Inflammatory macrophage (primary cell): ENCODE data around the gene LCP1.
"Not testable (repeated sequence)": the region's sequence is repeated elsewhere in the genome, so short reads cannot be mapped to it uniquely, and the experiment has no call there.

Experiments
- DNase-seq, 2 donors: peaks; one replicate each; pipeline ENCODE4 v3.0.0-alpha.2; 2020 to 2022
- total RNA-seq, 18 experiments: gene quantifications; one replicate each; lab custom pipeline; 2026; ENCODE audit warnings: mixed read lengths in 6 of 18, inconsistent platforms in 2 of 18; lab: John Stamatoyannopoulos, UW

LCP1 gene
- 3,113 to 6,060 (median 4,126) reads per million in 18 experiments for total RNA-seq

GRCh38 chr13:46181840-46182490 is at the start of gene LCP1:
LCP1 (minus strand) TSS chr13:46182177; CDS start chr13:46159662, 22,515 bp downstream.
- DNase-seq: peak; percentile 90 to 92

- DNase-seq: no peak
These were observed 47.3 kb upstream of the LCP1 start for GRCh38 chr13:46229251-46229650.

GRCh38 chr13:46220234-46220633 is 38.3 kb upstream of the LCP1 start:
- not testable (repeated sequence) for DNase-seq

- peak in 1 of 2 donors; percentile 19 for DNase-seq
These were observed 32.8 kb upstream of the LCP1 start for GRCh38 chr13:46214741-46215140.

- DNase-seq: no peak
These were observed 31.3 kb upstream of the LCP1 start for GRCh38 chr13:46213242-46213641.

GRCh38 chr13:46211483-46212351 is 29.7 kb upstream of the LCP1 start, which contains the start of gene LRRC63:
LRRC63 (plus strand) TSS chr13:46211928; CDS start chr13:46213035, 1,107 bp downstream.
- peak; percentile 81 to 83 for DNase-seq

GRCh38 chr13:46211116-46211482 is 29.1 kb upstream of the LCP1 start:
- peak; percentile 47 to 48 for DNase-seq

GRCh38 chr13:46210362-46211083 is 28.5 kb upstream of the LCP1 start:
- DNase-seq: no peak

- DNase-seq: no peak
These were observed 25.9 kb upstream of the LCP1 start for GRCh38 chr13:46207828-46208227.

GRCh38 chr13:46206143-46206542 is 24.2 kb upstream of the LCP1 start:
- no peak for DNase-seq

- DNase-seq: peak; percentile 58
These were observed 21.0 kb upstream of the LCP1 start for GRCh38 chr13:46202966-46203365.

- DNase-seq: peak in 1 of 2 donors; percentile 38
These were observed 20.3 kb upstream of the LCP1 start for GRCh38 chr13:46202188-46202795.

GRCh38 chr13:46198696-46199193 is 16.8 kb upstream of the LCP1 start:
- DNase-seq: no peak

- DNase-seq: peak; percentile 55 to 75
These were observed 15.5 kb upstream of the LCP1 start for GRCh38 chr13:46197299-46198048.

GRCh38 chr13:46195016-46195415 is 13.0 kb upstream of the LCP1 start:
- peak; percentile 60 to 84 for DNase-seq

GRCh38 chr13:46192412-46192811 is 10.4 kb upstream of the LCP1 start:
- peak; percentile 31 to 60 for DNase-seq

- no peak for DNase-seq
These were observed 3.7 kb upstream of the LCP1 start for GRCh38 chr13:46185634-46186033.

GRCh38 chr13:46184277-46184699 is 2.3 kb upstream of the LCP1 start:
- DNase-seq: peak; percentile 55 to 66

- peak in 1 of 2 donors; percentile 64 for DNase-seq
These were observed 1.3 kb upstream of the LCP1 start for GRCh38 chr13:46183018-46183946.

- no peak for DNase-seq
These were observed 507 bp upstream of the LCP1 start for GRCh38 chr13:46182491-46182877.
